Measurements from ENCODE around the gene RPL11. TPM values are rescaled to one million over a fixed set of nuclear protein-coding genes. Genes with fewer than 3 reads are reported as not detected.
A peak's percentile ranks its signal among the peaks of the same experiment; 100 is the strongest.
"Not testable (repeated sequence)": the region's sequence is repeated elsewhere in the genome, so short reads cannot be mapped to it uniquely, and the experiment has no call there.

Gene RPL11
- total and polyA plus RNA-seq, 10 of the 15 experiments (the other 5 are each of a cell fraction or from before 2014, with no cell fraction given), result 968 to 4,611 (median 2,521) TPM

DNA sequence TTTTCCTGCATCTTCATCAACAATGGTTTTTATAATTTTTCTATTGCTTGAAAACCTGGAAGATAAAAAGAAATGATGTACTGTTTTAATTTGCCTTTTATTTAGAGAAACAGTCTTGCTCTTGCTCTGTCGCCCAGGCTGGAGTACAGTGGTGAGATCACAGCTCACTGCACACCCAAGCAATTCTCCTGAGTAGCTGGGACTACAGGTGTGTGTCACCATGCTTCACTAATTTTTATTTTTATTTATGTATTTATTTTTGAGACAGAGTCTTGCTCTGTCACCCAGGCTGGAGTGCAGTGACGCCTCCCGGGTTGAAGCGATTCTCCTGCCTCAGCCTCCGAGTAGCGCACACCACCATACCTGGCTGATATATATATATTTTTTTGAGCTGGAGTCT is 43.0 kb upstream of the RPL11 start:
- FAIRE-seq (no peak), DNase-seq (ENCODE audit: low read depth, low spot score) (no peak), ATAC-seq (no peak)
- Histone ChIP-seq H3K36me3 (ENCODE audit: control insufficient read depth in 2 of 2, insufficient read depth in 2 of 2, low read length in 1 of 2) (no peaks in the 10 kb centered on the region), H4K20me1 (ENCODE audit: control insufficient read depth, insufficient read depth) (no peaks in the 10 kb centered on the region), H3K4me3 (no peak overlapping the region), H3K79me2 (ENCODE audit: control insufficient read depth, insufficient read depth, low read length) (no peaks in the 10 kb centered on the region), H3K4me1 (ENCODE audit: control insufficient read depth, insufficient read depth, low read length) (peaks cover 3% of the 10 kb centered on the region; the same call in 1 of the 2 replicates), H3K9ac (ENCODE audit: control insufficient read depth, insufficient read depth, low read length) (no peak overlapping the region), H3K4me2 (ENCODE audit: control insufficient read depth, insufficient read depth) (0 out of 2 replicates have a peak overlapping the region, but pooled peaks have one; percentile 43), H2AFZ (ENCODE audit: control insufficient read depth, low read depth, low read length) (no peak overlapping the region), H3K27ac (ENCODE audit: control insufficient read depth, insufficient read depth) (no peak overlapping the region), H3K27me3 (replicated peaks in 1 of 2; ENCODE audit: control insufficient read depth in 2 of 2, insufficient read depth in 2 of 2, low read length in 1 of 2) (0 out of 4 replicates have a peak, but pooled peaks cover 0 to 1% of the 10 kb centered on the region in 2 experiments), H3K9me3 (replicated peaks; ENCODE audit: control insufficient read depth, insufficient read depth, low read length) (no peaks in the 10 kb centered on the region; the same call in 2 of the 3 replicates)
- intact Hi-C loops (cut with micrococcal nuclease; ENCODE audit: unreplicated experiment), result no loop called here
- RAD21 ChIA-PET (ENCODE audit: unreplicated experiment), result interaction anchor here (1.5 kb wide), 1 partner anchor 151 kb away, joined by 3 read pairs; no protein-coding TSS in a partner anchor
- TF ChIP-seq SP1 (IDR thresholded peaks at IDR 0.05; ENCODE audit: low read depth, low read length) (no peak), MYC (IDR thresholded peaks at IDR 0.05; ENCODE audit: insufficient read depth, insufficient read length, insufficient replicate concordance, low read length, severe bottlenecking) (no peak), JUND (IDR thresholded peaks at IDR 0.05; ENCODE audit: low read depth, low read length) (no peak), NFYB (IDR thresholded peaks at IDR 0.05; ENCODE audit: insufficient read depth, low read depth, low read length) (no peak), SIN3A (IDR thresholded peaks at IDR 0.05; ENCODE audit: low read depth, low read length) (no peak), STAT1 (conservative IDR thresholded peaks at IDR 0.05) (no peak), TCF7 (IDR thresholded peaks at IDR 0.05; ENCODE audit: borderline replicate concordance) (no peak), MTA3 (IDR thresholded peaks at IDR 0.05; ENCODE audit: borderline replicate concordance, low read length) (no peak), EGR1 (IDR thresholded peaks at IDR 0.05; ENCODE audit: borderline replicate concordance in 1 of 2, low read depth in 2 of 2, low read length in 2 of 2) (no peak)
- TF ChIP-seq, protein P1, sequence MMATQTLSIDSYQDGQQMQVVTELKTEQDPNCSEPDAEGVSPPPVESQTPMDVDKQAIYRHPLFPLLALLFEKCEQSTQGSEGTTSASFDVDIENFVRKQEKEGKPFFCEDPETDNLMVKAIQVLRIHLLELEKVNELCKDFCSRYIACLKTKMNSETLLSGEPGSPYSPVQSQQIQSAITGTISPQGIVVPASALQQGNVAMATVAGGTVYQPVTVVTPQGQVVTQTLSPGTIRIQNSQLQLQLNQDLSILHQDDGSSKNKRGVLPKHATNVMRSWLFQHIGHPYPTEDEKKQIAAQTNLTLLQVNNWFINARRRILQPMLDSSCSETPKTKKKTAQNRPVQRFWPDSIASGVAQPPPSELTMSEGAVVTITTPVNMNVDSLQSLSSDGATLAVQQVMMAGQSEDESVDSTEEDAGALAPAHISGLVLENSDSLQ (IDR thresholded peaks at IDR 0.05), result no peak
- TF ChIP-seq, protein P2, sequence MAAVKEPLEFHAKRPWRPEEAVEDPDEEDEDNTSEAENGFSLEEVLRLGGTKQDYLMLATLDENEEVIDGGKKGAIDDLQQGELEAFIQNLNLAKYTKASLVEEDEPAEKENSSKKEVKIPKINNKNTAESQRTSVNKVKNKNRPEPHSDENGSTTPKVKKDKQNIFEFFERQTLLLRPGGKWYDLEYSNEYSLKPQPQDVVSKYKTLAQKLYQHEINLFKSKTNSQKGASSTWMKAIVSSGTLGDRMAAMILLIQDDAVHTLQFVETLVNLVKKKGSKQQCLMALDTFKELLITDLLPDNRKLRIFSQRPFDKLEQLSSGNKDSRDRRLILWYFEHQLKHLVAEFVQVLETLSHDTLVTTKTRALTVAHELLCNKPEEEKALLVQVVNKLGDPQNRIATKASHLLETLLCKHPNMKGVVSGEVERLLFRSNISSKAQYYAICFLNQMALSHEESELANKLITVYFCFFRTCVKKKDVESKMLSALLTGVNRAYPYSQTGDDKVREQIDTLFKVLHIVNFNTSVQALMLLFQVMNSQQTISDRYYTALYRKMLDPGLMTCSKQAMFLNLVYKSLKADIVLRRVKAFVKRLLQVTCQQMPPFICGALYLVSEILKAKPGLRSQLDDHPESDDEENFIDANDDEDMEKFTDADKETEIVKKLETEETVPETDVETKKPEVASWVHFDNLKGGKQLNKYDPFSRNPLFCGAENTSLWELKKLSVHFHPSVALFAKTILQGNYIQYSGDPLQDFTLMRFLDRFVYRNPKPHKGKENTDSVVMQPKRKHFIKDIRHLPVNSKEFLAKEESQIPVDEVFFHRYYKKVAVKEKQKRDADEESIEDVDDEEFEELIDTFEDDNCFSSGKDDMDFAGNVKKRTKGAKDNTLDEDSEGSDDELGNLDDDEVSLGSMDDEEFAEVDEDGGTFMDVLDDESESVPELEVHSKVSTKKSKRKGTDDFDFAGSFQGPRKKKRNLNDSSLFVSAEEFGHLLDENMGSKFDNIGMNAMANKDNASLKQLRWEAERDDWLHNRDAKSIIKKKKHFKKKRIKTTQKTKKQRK (IDR thresholded peaks at IDR 0.05; ENCODE audit: low read depth, low read length), result no peak
- WGBS (ENCODE audit: insufficient coverage, insufficient replicate concordance, low lambda C conversion rate, missing lambda C conversion rate), result 11% methylated on average over 6 of the region's 6 CpGs
- SMC1A ChIA-PET (ENCODE audit: uncharacterized antibody, unreplicated experiment), result interaction anchor here (0.9 to 1.8 kb wide), 2 partner anchors 11 to 105 kb away, joined by 3 to 4 read pairs; no protein-coding TSS in a partner anchor
- POLR2A ChIA-PET, result interaction anchor here (0.5 kb wide), 1 partner anchor 21 kb away, joined by 3 read pairs; no protein-coding TSS in a partner anchor
- BruUV-seq (replicated peaks), result no TSS peak
- CTCF ChIA-PET, result interaction anchor here (0.6 to 4.2 kb wide), 4 partner anchors 9 to 100 kb away, joined by 3 to 17 read pairs (median 4); no protein-coding TSS in a partner anchor
- in situ Hi-C loops (cut with MboI), result no loop called here

DNA sequence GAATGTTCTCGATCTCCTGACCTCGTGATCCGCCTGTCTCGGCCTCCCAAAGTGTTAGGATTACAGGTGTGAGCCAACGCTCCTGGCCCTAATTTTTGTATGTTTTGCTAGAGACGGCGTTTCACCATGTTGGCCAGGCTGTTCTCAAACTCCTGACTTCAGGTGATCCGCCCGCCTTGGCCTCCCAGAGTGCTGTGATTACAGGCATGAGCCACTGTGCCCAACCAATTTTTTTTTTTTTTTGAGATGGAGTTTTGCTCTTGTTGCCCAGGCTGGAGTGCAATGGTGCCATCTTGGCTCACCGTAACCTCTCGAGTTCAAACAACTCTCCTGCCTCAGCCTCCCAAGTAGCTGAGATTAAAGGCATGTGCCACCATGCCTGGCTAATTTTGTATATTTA is 42.4 kb upstream of the RPL11 start:
- H4K20me1 ChIP-seq (ENCODE audit: control insufficient read depth, insufficient read depth); H3K27me3 ChIP-seq (replicated peaks in 1 of 2; ENCODE audit: control insufficient read depth in 2 of 2, insufficient read depth in 2 of 2, low read length in 1 of 2); H3K4me3 ChIP-seq; H2AFZ ChIP-seq (ENCODE audit: control insufficient read depth, low read depth, low read length); in situ Hi-C loops (cut with MboI); H3K9ac ChIP-seq (ENCODE audit: control insufficient read depth, insufficient read depth, low read length); H3K27ac ChIP-seq (ENCODE audit: control insufficient read depth, insufficient read depth); DNase-seq (ENCODE audit: low read depth, low spot score); BruUV-seq (replicated peaks); ATAC-seq; H3K36me3 ChIP-seq (ENCODE audit: control insufficient read depth in 2 of 2, insufficient read depth in 2 of 2, low read length in 1 of 2); H3K79me2 ChIP-seq (ENCODE audit: control insufficient read depth, insufficient read depth, low read length); intact Hi-C loops (cut with micrococcal nuclease; ENCODE audit: unreplicated experiment); H3K4me1 ChIP-seq (ENCODE audit: control insufficient read depth, insufficient read depth, low read length); H3K4me2 ChIP-seq (ENCODE audit: control insufficient read depth, insufficient read depth); H3K9me3 ChIP-seq (replicated peaks; ENCODE audit: control insufficient read depth, insufficient read depth, low read length); FAIRE-seq; RAD21 ChIA-PET (ENCODE audit: unreplicated experiment): not testable (repeated sequence)
- ChIA-PET POLR2A (interaction anchor here (0.5 kb wide), 1 partner anchor 22 kb away, joined by 3 read pairs; no protein-coding TSS in a partner anchor), SMC1A (ENCODE audit: uncharacterized antibody, unreplicated experiment) (interaction anchor here (0.9 to 1.8 kb wide), 2 partner anchors 11 to 105 kb away, joined by 3 to 4 read pairs; no protein-coding TSS in a partner anchor), CTCF (interaction anchor here (0.6 to 4.2 kb wide), 6 partner anchors 9 to 326 kb away, joined by 3 to 17 read pairs (median 3); no protein-coding TSS in a partner anchor)
- WGBS (ENCODE audit: insufficient coverage, insufficient replicate concordance, low lambda C conversion rate, missing lambda C conversion rate), result 92% methylated on average over 11 of the region's 11 CpGs

All from GM12878 (cell line).